PC-9 (cell line): ENCODE results near the gene NPY4R2. TPM values are rescaled to one million over a fixed set of nuclear protein-coding genes. Genes with fewer than 3 reads are reported as not detected.
"Not testable (repeated sequence)": the region's sequence is repeated elsewhere in the genome, so short reads cannot be mapped to it uniquely, and the experiment has no call there.

Experiments used
- BruUV-seq: library from RNA; stranded (reverse); fragments of 400-500 nt; replicated peaks from 2 replicates; lab custom pipeline; 2021; lab: Mats Ljungman, UMichigan
- CTCF ChIA-PET: fragments of 300-600 bp; sonication (Branson Sonifier 250); formaldehyde crosslinking; loops from one replicate; lab custom pipeline; 2022; ENCODE audit warnings: antibody characterized with exemption; lab: Charles Lee
- POLR2A ChIA-PET: fragments of 300-600 bp; sonication (Branson Sonifier 250); formaldehyde crosslinking; loops from one replicate; lab custom pipeline; 2022; ENCODE audit warnings: antibody characterized with exemption; ENCODE audit not compliant: unreplicated experiment; lab: Charles Lee
- DNase-seq, 2 experiments: peaks; one replicate each; pipeline versions ENCODE4 v3.0.0 to v3.0.0-alpha.2; 2015 to 2022; ENCODE audit warnings: mixed read lengths in 1 of 2
- H2AFZ ChIP-seq: fragments of 200-600 bp; sonication (generic); 2 replicates; pipeline ENCODE4 v1.8.1; 2017; ENCODE audit warnings: antibody characterized with exemption
- H3F3A ChIP-seq: fragments of 200-600 bp; sonication (generic); 2 replicates; pipeline ENCODE4 v1.8.1; 2017; ENCODE audit warnings: antibody characterized with exemption, mild to moderate bottlenecking, low read depth; ENCODE audit not compliant: insufficient read depth
- H3K27ac ChIP-seq: fragments of 200-600 bp; sonication (generic); 2 replicates; pipeline ENCODE4 v1.6.1; 2016; ENCODE audit warnings: mixed run types
- H3K27me3 ChIP-seq: fragments of 200-600 bp; sonication (generic); 2 replicates; pipeline ENCODE4 v1.6.1; 2016; ENCODE audit warnings: low read depth, mixed run types; ENCODE audit not compliant: insufficient read depth
- H3K36me3 ChIP-seq: fragments of 200-600 bp; sonication (generic); 2 replicates; pipeline ENCODE4 v1.6.1; 2016; ENCODE audit warnings: low read depth, mixed run types
- H3K4me1 ChIP-seq: fragments of 200-600 bp; sonication (generic); replicated peaks from 2 replicates; pipeline ENCODE4 v1.6.1; 2016; ENCODE audit warnings: mixed run types; ENCODE audit not compliant: insufficient read depth
- H3K4me2 ChIP-seq: fragments of 200-600 bp; sonication (generic); 2 replicates; pipeline ENCODE4 v1.6.1; 2017; ENCODE audit warnings: mixed run types
- H3K4me3 ChIP-seq: fragments of 200-600 bp; sonication (generic); 2 replicates; pipeline ENCODE4 v1.6.1; 2016; ENCODE audit warnings: mixed run types
- H3K79me2 ChIP-seq: fragments of 200-600 bp; sonication (generic); 2 replicates; pipeline ENCODE4 v1.6.1; 2017; ENCODE audit warnings: low read depth, mixed run types
- H3K9me2 ChIP-seq: fragments of 200-600 bp; sonication (generic); 2 replicates; pipeline ENCODE4 v1.8.1; 2017; ENCODE audit warnings: mild to moderate bottlenecking; ENCODE audit not compliant: insufficient read depth
- H3K9me3 ChIP-seq: fragments of 200-600 bp; sonication (generic); 2 replicates; pipeline ENCODE4 v1.8.1; 2016; ENCODE audit warnings: low read depth; ENCODE audit not compliant: insufficient read depth
- H4K20me1 ChIP-seq: fragments of 200-600 bp; sonication (generic); 2 replicates; pipeline ENCODE4 v1.8.1; 2017; ENCODE audit not compliant: insufficient read depth
- intact Hi-C: fragments of 100-400 bp; cut with micrococcal nuclease; formaldehyde crosslinking; loops from one replicate; pipeline ENCODE4 v1.10.0; 2022; ENCODE audit not compliant: unreplicated experiment
- total RNA-seq: library from RNA; stranded (reverse); gene quantifications from 2 replicates; pipeline ENCODE4 v1.2.3, GENCODE V29; 2021

NPY4R2 gene
- total RNA-seq, 1 experiment from 2014 or later = not detected

GRCh38 chr10:47886827-47887226 is 31.6 kb upstream of the NPY4R2 start:
- BruUV-seq, H3K27ac ChIP-seq, H3K79me2 ChIP-seq, H3K36me3 ChIP-seq, H3F3A ChIP-seq, POLR2A ChIA-PET, CTCF ChIA-PET, H2AFZ ChIP-seq, DNase-seq, H3K4me2 ChIP-seq, H3K9me2 ChIP-seq, H3K4me3 ChIP-seq, H3K9me3 ChIP-seq, H3K27me3 ChIP-seq, H4K20me1 ChIP-seq, H3K4me1 ChIP-seq, intact Hi-C loops: not testable (repeated sequence)

GRCh38 chr10:47890737-47891136 is 27.7 kb upstream of the NPY4R2 start:
- H3K27me3 ChIP-seq, intact Hi-C loops, H4K20me1 ChIP-seq, H3K4me3 ChIP-seq, H3F3A ChIP-seq, H2AFZ ChIP-seq, POLR2A ChIA-PET, H3K4me2 ChIP-seq, H3K9me2 ChIP-seq, H3K4me1 ChIP-seq, H3K79me2 ChIP-seq, H3K9me3 ChIP-seq, H3K36me3 ChIP-seq, DNase-seq, H3K27ac ChIP-seq, BruUV-seq, CTCF ChIA-PET: not testable (repeated sequence)

GRCh38 chr10:47892494-47893261 is 25.8 kb upstream of the NPY4R2 start:
- CTCF ChIA-PET, POLR2A ChIA-PET, intact Hi-C loops: not testable (repeated sequence)

GRCh38 chr10:47894571-47894970 is 23.9 kb upstream of the NPY4R2 start:
- H3K9me2 ChIP-seq, H3K36me3 ChIP-seq, BruUV-seq, DNase-seq, H3K4me2 ChIP-seq, H3K4me3 ChIP-seq, H3K4me1 ChIP-seq, H3K27me3 ChIP-seq, H3K79me2 ChIP-seq, H3K9me3 ChIP-seq, H3K27ac ChIP-seq, H3F3A ChIP-seq, CTCF ChIA-PET, intact Hi-C loops, POLR2A ChIA-PET, H4K20me1 ChIP-seq, H2AFZ ChIP-seq: not testable (repeated sequence)

More at GRCh38 chr10:47892494-47893261, 25.8 kb upstream of the NPY4R2 start:
- not testable (repeated sequence) for H3K9me3 ChIP-seq, H3K27me3 ChIP-seq, H3F3A ChIP-seq, H3K4me2 ChIP-seq, H3K27ac ChIP-seq, DNase-seq, H3K9me2 ChIP-seq, BruUV-seq, H2AFZ ChIP-seq, H3K4me3 ChIP-seq, H3K4me1 ChIP-seq, H3K79me2 ChIP-seq, H4K20me1 ChIP-seq, H3K36me3 ChIP-seq

- H3K36me3 ChIP-seq, H3K27ac ChIP-seq, DNase-seq, POLR2A ChIA-PET, BruUV-seq, H3K79me2 ChIP-seq, CTCF ChIA-PET, H3K9me3 ChIP-seq, H4K20me1 ChIP-seq, H3K4me3 ChIP-seq, intact Hi-C loops, H3K9me2 ChIP-seq, H3F3A ChIP-seq, H2AFZ ChIP-seq, H3K4me2 ChIP-seq, H3K4me1 ChIP-seq, H3K27me3 ChIP-seq: not testable (repeated sequence)
Observed at GRCh38 chr10:47897813-47898212, 20.6 kb upstream of the NPY4R2 start.

- peak in 1 of 2 experiments; percentile 22 for DNase-seq
- H4K20me1 ChIP-seq, intact Hi-C loops, H2AFZ ChIP-seq, H3K27ac ChIP-seq, H3K4me2 ChIP-seq, BruUV-seq, H3K9me3 ChIP-seq, H3K27me3 ChIP-seq, POLR2A ChIA-PET, H3K9me2 ChIP-seq, CTCF ChIA-PET, H3K4me1 ChIP-seq, H3K36me3 ChIP-seq, H3K4me3 ChIP-seq, H3K79me2 ChIP-seq, H3F3A ChIP-seq: not testable (repeated sequence)
Observed at GRCh38 chr10:47909333-47909732, 9.1 kb upstream of the NPY4R2 start.

GRCh38 chr10:47910486-47910885 is 8.0 kb upstream of the NPY4R2 start:
- CTCF ChIA-PET, H3F3A ChIP-seq, POLR2A ChIA-PET: not testable (repeated sequence)

More at GRCh38 chr10:47910486-47910885, 8.0 kb upstream of the NPY4R2 start:
- intact Hi-C loops, H3K36me3 ChIP-seq, BruUV-seq, H3K4me2 ChIP-seq, H3K4me1 ChIP-seq, DNase-seq, H3K4me3 ChIP-seq, H4K20me1 ChIP-seq, H2AFZ ChIP-seq, H3K79me2 ChIP-seq, H3K9me2 ChIP-seq, H3K9me3 ChIP-seq, H3K27ac ChIP-seq, H3K27me3 ChIP-seq: not testable (repeated sequence)
